ENCODE measurements around the gene ABHD15. TPM values are rescaled to one million over a fixed set of nuclear protein-coding genes. Genes with fewer than 3 reads are reported as not detected.
A peak's percentile ranks its signal among the peaks of the same experiment; 100 is the strongest.

The ABHD15 gene
- total and polyA plus RNA-seq, 9 of the 15 experiments (the other 6 are each of a cell fraction or from before 2014, with no cell fraction given) = 0.85 to 4.2 (median 2.1) TPM

DNA sequence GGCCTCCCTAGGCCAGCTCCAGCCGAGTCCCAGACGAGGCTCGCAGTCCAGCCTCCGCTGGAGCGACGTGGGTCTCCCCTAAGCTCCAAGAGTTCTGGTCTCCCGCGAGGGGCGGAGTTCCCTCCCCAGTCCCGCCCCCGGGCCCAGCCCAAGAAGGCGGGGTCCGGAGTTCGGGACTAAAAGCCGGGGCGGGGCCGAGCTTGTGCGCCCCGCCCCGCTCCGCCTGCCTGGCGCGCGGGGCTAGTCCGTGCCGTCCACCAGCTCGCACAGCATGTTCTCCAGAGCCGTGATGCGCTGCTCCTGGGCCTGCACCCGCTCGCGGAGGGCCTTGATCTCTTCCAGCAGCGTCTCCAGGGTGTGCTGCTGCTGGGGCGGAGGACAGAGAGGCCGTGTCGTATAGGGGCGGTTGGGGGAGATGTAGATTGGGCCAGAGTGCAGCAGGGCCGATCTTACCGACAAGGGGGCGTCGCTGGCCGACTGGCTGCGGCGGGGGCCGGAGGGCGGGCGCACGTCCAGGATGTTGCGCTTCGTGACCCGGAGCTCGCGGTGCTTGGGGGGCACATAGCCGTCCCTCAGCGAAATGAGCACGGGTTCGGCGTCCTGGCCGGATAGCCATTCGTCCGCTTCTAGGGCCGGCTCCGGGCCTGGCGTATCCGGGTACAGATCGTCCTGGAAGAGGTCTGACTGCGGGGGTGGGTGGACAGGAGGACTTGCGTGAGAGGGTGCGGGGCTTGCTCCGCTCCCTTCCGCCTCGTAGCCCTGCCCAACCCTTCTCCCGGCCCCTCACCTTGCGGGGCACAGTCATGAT, 48.9 kb upstream of the ABHD15 start (continued):
- TF ChIP-seq, protein P1, sequence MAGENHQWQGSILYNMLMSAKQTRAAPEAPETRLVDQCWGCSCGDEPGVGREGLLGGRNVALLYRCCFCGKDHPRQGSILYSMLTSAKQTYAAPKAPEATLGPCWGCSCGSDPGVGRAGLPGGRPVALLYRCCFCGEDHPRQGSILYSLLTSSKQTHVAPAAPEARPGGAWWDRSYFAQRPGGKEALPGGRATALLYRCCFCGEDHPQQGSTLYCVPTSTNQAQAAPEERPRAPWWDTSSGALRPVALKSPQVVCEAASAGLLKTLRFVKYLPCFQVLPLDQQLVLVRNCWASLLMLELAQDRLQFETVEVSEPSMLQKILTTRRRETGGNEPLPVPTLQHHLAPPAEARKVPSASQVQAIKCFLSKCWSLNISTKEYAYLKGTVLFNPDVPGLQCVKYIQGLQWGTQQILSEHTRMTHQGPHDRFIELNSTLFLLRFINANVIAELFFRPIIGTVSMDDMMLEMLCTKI (IDR thresholded peaks at IDR 0.05; ENCODE audit: partially characterized antibody) = no peak
- TF ChIP-seq, protein P2, sequence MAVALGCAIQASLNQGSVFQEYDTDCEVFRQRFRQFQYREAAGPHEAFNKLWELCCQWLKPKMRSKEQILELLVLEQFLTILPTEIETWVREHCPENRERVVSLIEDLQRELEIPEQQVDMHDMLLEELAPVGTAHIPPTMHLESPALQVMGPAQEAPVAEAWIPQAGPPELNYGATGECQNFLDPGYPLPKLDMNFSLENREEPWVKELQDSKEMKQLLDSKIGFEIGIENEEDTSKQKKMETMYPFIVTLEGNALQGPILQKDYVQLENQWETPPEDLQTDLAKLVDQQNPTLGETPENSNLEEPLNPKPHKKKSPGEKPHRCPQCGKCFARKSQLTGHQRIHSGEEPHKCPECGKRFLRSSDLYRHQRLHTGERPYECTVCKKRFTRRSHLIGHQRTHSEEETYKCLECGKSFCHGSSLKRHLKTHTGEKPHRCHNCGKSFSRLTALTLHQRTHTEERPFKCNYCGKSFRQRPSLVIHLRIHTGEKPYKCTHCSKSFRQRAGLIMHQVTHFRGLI (CRISPR knock-in tag; IDR thresholded peaks at IDR 0.05) = no peak
- TF ChIP-seq ZBTB8A (IDR thresholded peaks at IDR 0.05; ENCODE audit: partially characterized antibody) = no peak
- TF ChIP-seq SREBF2 (CRISPR knock-in tag; IDR thresholded peaks at IDR 0.05) = no peak
- peak; percentile 29 for TF ChIP-seq FIP1L1 (IDR thresholded peaks at IDR 0.05; ENCODE audit: low read depth, low read length, poor library complexity, severe bottlenecking)
- TF ChIP-seq, protein P3, sequence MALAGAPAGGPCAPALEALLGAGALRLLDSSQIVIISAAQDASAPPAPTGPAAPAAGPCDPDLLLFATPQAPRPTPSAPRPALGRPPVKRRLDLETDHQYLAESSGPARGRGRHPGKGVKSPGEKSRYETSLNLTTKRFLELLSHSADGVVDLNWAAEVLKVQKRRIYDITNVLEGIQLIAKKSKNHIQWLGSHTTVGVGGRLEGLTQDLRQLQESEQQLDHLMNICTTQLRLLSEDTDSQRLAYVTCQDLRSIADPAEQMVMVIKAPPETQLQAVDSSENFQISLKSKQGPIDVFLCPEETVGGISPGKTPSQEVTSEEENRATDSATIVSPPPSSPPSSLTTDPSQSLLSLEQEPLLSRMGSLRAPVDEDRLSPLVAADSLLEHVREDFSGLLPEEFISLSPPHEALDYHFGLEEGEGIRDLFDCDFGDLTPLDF (CRISPR knock-in tag; IDR thresholded peaks at IDR 0.05) = no peak
- no peak for TF ChIP-seq GABPB1 (CRISPR knock-in tag; IDR thresholded peaks at IDR 0.05)
- no peak for TF ChIP-seq ZNF79 (CRISPR knock-in tag; IDR thresholded peaks at IDR 0.05; ENCODE audit: low read depth)
- TF ChIP-seq PCBP2 (IDR thresholded peaks at IDR 0.05; ENCODE audit: low read depth, low read length, poor library complexity, severe bottlenecking) = no peak
- no peak for TF ChIP-seq ZKSCAN8 (CRISPR knock-in tag; IDR thresholded peaks at IDR 0.05)
- no peak for TF ChIP-seq NR1H2 (CRISPR knock-in tag; IDR thresholded peaks at IDR 0.05)
- no peak for TF ChIP-seq DDX20 (tag; IDR thresholded peaks at IDR 0.05; ENCODE audit: low read depth)
- peak; percentile 68 to 75 for TF ChIP-seq NRF1 (conservative IDR thresholded peaks at IDR 0.05 in 1 of 2, IDR thresholded peaks at IDR 0.05 in 1 of 2)
- no peak for TF ChIP-seq PURB (CRISPR knock-in tag; IDR thresholded peaks at IDR 0.05; ENCODE audit: low read depth)
- TF ChIP-seq, protein P4, sequence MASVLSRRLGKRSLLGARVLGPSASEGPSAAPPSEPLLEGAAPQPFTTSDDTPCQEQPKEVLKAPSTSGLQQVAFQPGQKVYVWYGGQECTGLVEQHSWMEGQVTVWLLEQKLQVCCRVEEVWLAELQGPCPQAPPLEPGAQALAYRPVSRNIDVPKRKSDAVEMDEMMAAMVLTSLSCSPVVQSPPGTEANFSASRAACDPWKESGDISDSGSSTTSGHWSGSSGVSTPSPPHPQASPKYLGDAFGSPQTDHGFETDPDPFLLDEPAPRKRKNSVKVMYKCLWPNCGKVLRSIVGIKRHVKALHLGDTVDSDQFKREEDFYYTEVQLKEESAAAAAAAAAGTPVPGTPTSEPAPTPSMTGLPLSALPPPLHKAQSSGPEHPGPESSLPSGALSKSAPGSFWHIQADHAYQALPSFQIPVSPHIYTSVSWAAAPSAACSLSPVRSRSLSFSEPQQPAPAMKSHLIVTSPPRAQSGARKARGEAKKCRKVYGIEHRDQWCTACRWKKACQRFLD (CRISPR knock-in tag; IDR thresholded peaks at IDR 0.05) = no peak
- no peak for TF ChIP-seq SIRT6 (IDR thresholded peaks at IDR 0.05; ENCODE audit: low read depth, low read length)
- TF ChIP-seq HNRNPL (IDR thresholded peaks at IDR 0.05; ENCODE audit: low read depth, low read length) = no peak
- TF ChIP-seq TAF15 (IDR thresholded peaks at IDR 0.05; ENCODE audit: low read depth, low read length) = no peak
- TF ChIP-seq ZNF764 (CRISPR knock-in tag; IDR thresholded peaks at IDR 0.05; ENCODE audit: low read depth) = no peak
